ENCODE data around the gene ROR2. TPM values are rescaled to one million over a fixed set of nuclear protein-coding genes. Genes with fewer than 3 reads are reported as not detected.

ROR2 gene
- polyA plus RNA-seq, 2 donors = 1.7 to 3.6 TPM

Other genes with a start within 250 kb of the ROR2 start
- gene SPTLC1, start 165.2 kb upstream of the ROR2 start, polyA plus RNA-seq = 10 to 100 TPM; 53.9 to 57.1 TPM